ENCODE results near the gene TRPT1. TPM values are rescaled to one million over a fixed set of nuclear protein-coding genes. Genes with fewer than 3 reads are reported as not detected.

Gene TRPT1
- total and polyA plus RNA-seq, 9 of the 15 experiments (the other 6 are each of a cell fraction or from before 2014, with no cell fraction given) = 4.6 to 41.7 (median 23.1) TPM

DNA sequence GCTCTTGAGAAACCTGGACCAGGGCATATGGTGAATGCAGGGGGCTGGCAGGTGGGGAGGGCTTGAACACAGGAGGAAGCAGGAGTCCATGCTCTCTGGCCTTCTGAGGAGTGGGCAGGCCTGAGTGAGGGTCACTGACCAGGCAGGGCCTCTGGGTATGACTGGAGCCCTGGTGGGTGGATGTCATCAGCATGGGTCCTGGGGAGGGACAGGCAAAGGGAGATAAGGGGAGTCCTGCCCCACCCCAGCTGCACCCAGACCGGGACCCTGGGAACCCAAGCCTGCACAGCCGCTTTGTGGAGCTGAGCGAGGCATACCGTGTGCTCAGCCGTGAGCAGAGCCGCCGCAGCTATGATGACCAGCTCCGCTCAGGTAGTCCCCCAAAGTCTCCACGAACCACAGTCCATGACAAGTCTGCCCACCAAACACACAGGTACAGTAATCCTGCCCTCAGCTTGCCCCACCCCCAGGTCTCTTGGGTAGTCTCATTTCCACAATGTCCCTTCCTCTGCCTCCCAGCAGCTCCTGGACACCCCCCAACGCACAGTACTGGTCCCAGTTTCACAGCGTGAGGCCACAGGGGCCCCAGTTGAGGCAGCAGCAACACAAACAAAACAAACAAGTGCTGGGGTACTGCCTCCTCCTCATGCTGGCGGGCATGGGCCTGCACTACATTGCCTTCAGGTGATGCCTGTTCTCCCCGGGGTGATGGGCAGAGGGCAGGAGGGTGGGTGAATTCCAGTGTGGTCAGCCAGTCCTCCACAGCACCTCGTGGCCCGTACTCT, 6.4 kb upstream of the TRPT1 start:
- Histone ChIP-seq H3K79me2 (ENCODE audit: control insufficient read depth, insufficient read depth, low read length) (peaks cover 45% of the 10 kb centered on the region), H2AFZ (ENCODE audit: low read depth, low read length) (no peak overlapping the region), H3K9me1 (ENCODE audit: control insufficient read depth, insufficient read depth, low read length) (no peaks in the 10 kb centered on the region), H4K20me1 (replicated peaks; ENCODE audit: control insufficient read depth, insufficient read depth, low read length) (no peaks in the 10 kb centered on the region), H3K36me3 (ENCODE audit: control insufficient read depth, insufficient read depth, low read length) (peaks cover 23% of the 10 kb centered on the region; the same call in 2 of the 3 replicates), H3K27ac (ENCODE audit: extremely low read depth, low read depth, low read length) (peak overlapping the region; percentile 47; the same call in 2 of the 3 replicates), H3K4me2 (ENCODE audit: insufficient read depth, low read length) (peak overlapping the region; percentile 67), H3K9ac (ENCODE audit: insufficient read depth in 1 of 2, low read depth in 2 of 2, low read length in 2 of 2) (peak overlapping the region; percentile 48 to 71), H3K9me3 (replicated peaks; ENCODE audit: control insufficient read depth, insufficient read depth, low read depth, low read length) (no peaks in the 10 kb centered on the region), H3K4me3 (no peak overlapping the region), H3K27me3 (ENCODE audit: control insufficient read depth in 2 of 2, insufficient read depth in 2 of 2, low read length in 2 of 2) (no peaks in the 10 kb centered on the region), H3K4me1 (replicated peaks in 1 of 2; ENCODE audit: control insufficient read depth in 2 of 2, insufficient read depth in 2 of 2, low read length in 2 of 2) (peaks cover 37 to 73% of the 10 kb centered on the region in 2 experiments)
- intact Hi-C loops (cut with micrococcal nuclease) (no loop called here), in situ Hi-C loops (cut with MboI) (no loop called here)
- peak in 2 of 4 experiments; percentile 57 to 76 for DNase-seq (ENCODE audit: extremely low read depth in 1 of 4, low spot score in 3 of 4)
- CTCF ChIA-PET (ENCODE audit: low intra/inter-chr PET ratio) = no interaction called here
- no TSS peak for BruUV-seq (replicated peaks)
- WGBS (ENCODE audit: insufficient coverage, low coverage, missing lambda C conversion rate) = 54% methylated on average over 15 of the region's 15 CpGs
- POLR2A ChIA-PET = interaction anchor here (1.0 to 2.5 kb wide), 7 partner anchors 9 to 71 kb away, joined by 3 to 11 read pairs (median 5); partner anchors contain the start of genes FERMT3, FKBP2 and PPP1R14B
- peak; percentile 48 for FAIRE-seq
- ATAC-seq = peak; percentile 3
- TF ChIP-seq DPF2 (IDR thresholded peaks at IDR 0.05) (peak; percentile 14; the same call in 1 of the 2 replicates), KLF6 (CRISPR knock-in tag; IDR thresholded peaks at IDR 0.05; ENCODE audit: borderline replicate concordance) (no peak), NRF1 (conservative IDR thresholded peaks at IDR 0.05 in 1 of 2, IDR thresholded peaks at IDR 0.05 in 1 of 2) (peak; percentile 14 to 24; a peak in 1 of 4 replicates), FOSL1 (tag; conservative IDR thresholded peaks at IDR 0.05) (no peak), ZBTB7A (IDR thresholded peaks at IDR 0.05; ENCODE audit: borderline replicate concordance, control insufficient read depth, low read depth, low read length) (peak; percentile 78; the same call in 1 of the 2 replicates), L3MBTL2 (IDR thresholded peaks at IDR 0.05) (no peak), HDAC6 (IDR thresholded peaks at IDR 0.05; ENCODE audit: low read depth, low read length) (no peak), HMGN3 (IDR thresholded peaks at IDR 0.05; ENCODE audit: borderline replicate concordance, extremely low read depth, insufficient read length, low read depth, low read length) (peak; percentile 29), KHSRP (IDR thresholded peaks at IDR 0.05) (no peak), ARID1B (IDR thresholded peaks at IDR 0.05) (0 out of 2 replicates have a peak, but pooled peaks have one; percentile 26), RAD51 (IDR thresholded peaks at IDR 0.05; ENCODE audit: borderline replicate concordance, low read depth) (no peak), ZNF445 (CRISPR knock-in tag; IDR thresholded peaks at IDR 0.05; ENCODE audit: low read depth) (no peak), ILF3 (IDR thresholded peaks at IDR 0.05; ENCODE audit: borderline replicate concordance) (no peak), EGR1 (conservative IDR thresholded peaks at IDR 0.05) (peak; percentile 44), ZNF79 (CRISPR knock-in tag; IDR thresholded peaks at IDR 0.05; ENCODE audit: low read depth) (no peak), CBFA2T3 (IDR thresholded peaks at IDR 0.05) (peak; percentile 47; the same call in 1 of the 2 replicates), CREM (IDR thresholded peaks at IDR 0.05; ENCODE audit: low read depth) (0 out of 2 replicates have a peak, but pooled peaks have one; percentile 24), PTRF (tag; IDR thresholded peaks at IDR 0.05) (no peak)
- TF ChIP-seq, protein P1, sequence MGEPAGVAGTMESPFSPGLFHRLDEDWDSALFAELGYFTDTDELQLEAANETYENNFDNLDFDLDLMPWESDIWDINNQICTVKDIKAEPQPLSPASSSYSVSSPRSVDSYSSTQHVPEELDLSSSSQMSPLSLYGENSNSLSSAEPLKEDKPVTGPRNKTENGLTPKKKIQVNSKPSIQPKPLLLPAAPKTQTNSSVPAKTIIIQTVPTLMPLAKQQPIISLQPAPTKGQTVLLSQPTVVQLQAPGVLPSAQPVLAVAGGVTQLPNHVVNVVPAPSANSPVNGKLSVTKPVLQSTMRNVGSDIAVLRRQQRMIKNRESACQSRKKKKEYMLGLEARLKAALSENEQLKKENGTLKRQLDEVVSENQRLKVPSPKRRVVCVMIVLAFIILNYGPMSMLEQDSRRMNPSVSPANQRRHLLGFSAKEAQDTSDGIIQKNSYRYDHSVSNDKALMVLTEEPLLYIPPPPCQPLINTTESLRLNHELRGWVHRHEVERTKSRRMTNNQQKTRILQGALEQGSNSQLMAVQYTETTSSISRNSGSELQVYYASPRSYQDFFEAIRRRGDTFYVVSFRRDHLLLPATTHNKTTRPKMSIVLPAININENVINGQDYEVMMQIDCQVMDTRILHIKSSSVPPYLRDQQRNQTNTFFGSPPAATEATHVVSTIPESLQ (CRISPR knock-in tag; IDR thresholded peaks at IDR 0.05) = no peak
- TF ChIP-seq, protein P2, sequence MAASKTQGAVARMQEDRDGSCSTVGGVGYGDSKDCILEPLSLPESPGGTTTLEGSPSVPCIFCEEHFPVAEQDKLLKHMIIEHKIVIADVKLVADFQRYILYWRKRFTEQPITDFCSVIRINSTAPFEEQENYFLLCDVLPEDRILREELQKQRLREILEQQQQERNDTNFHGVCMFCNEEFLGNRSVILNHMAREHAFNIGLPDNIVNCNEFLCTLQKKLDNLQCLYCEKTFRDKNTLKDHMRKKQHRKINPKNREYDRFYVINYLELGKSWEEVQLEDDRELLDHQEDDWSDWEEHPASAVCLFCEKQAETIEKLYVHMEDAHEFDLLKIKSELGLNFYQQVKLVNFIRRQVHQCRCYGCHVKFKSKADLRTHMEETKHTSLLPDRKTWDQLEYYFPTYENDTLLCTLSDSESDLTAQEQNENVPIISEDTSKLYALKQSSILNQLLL (CRISPR knock-in tag; IDR thresholded peaks at IDR 0.05; ENCODE audit: borderline replicate concordance) = no peak
